ACC112 (cell line): ENCODE data around the gene TWF2.

Experiments
- H2AFZ ChIP-seq: fragments of 200-600 bp; sonication (generic); one replicate; pipeline ENCODE4 v1.6.0; 2017; ENCODE audit warnings: antibody characterized with exemption, low read length; ENCODE audit not compliant: unreplicated experiment
- H3K27ac ChIP-seq: fragments of 200-600 bp; sonication (generic); 2 replicates; pipeline ENCODE4 v1.5.1; 2014; ENCODE audit warnings: low read depth, mild to moderate bottlenecking, antibody characterized with exemption, low read length, moderate library complexity
- H3K27me3 ChIP-seq: fragments of 200-600 bp; sonication (generic); 2 replicates; pipeline ENCODE4 v1.6.1; 2014; ENCODE audit warnings: mild to moderate bottlenecking, antibody characterized with exemption, low read length, moderate library complexity, mixed read lengths; ENCODE audit not compliant: insufficient read depth
- H3K36me3 ChIP-seq: fragments of 200-600 bp; sonication (generic); 2 replicates; pipeline ENCODE4 v1.6.1; 2016; ENCODE audit warnings: mild to moderate bottlenecking, antibody characterized with exemption, low read length, moderate library complexity, mixed read lengths; ENCODE audit not compliant: insufficient read depth
- H3K4me1 ChIP-seq: fragments of 200-600 bp; sonication (generic); one replicate; pipeline ENCODE4 v1.6.1; 2016; ENCODE audit warnings: low read length, mixed read lengths; ENCODE audit not compliant: insufficient read depth, unreplicated experiment, control insufficient read depth
- H3K4me3 ChIP-seq: fragments of 200-600 bp; sonication (generic); 2 replicates; pipeline ENCODE4 v1.5.1; 2014; ENCODE audit warnings: mild to moderate bottlenecking, low read depth, low read length
- H3K79me2 ChIP-seq: fragments of 200-600 bp; sonication (generic); one replicate; pipeline ENCODE4 v1.6.0; 2016; ENCODE audit warnings: low read length; ENCODE audit not compliant: control insufficient read depth, unreplicated experiment, insufficient read depth

TWF2 gene

DNA sequence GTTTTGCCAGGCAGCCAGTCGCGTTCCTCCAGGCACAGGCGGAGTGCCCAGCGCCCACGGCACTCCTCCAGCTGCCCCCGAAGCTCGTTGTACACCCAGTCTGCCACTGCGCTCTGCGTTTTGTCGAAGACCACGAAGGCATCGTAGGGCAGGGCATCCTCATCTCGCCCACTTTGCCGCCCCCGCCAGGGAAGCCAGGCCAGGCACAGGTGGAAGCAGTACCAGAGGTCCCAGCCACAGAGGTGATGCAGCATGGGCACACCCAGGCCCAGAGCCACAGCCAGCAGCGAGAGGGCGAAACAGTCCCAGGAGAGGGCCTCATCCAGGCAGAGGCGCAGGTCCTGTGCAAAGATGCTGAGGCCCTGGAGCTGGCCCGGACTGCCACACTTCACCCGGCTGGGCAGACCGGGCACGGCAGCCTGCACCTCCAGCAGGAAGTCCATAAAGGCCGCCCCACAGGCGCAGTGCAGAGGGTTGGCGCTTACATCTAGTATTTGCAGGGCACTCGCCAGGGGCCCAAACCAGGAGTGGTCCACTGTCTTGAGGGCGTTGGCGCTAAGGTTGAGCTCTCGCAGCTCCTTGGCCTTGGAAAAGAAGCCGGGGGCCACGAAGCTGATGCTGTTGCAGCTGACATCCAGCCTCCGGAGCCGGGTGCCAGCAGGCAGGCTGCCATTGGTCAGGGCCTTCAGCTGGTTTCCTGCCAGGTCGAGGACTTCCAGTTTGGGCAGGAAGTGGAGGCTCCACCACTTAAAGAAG, 17.2 kb downstream of the TWF2 start:
- peaks cover 9% of the 10 kb centered on the region for H3K4me1 ChIP-seq
- H3K27me3 ChIP-seq = no peaks in the 10 kb centered on the region
- no peak overlapping the region for H3K4me3 ChIP-seq
- H3K79me2 ChIP-seq = no peaks in the 10 kb centered on the region
- H3K36me3 ChIP-seq = no peaks in the 10 kb centered on the region
- H2AFZ ChIP-seq = no peak overlapping the region
- H3K27ac ChIP-seq = no peak overlapping the region

GRCh38 chr3:52221141-52221562, 17.8 kb downstream of the TWF2 start:
- Histone ChIP-seq H3K27me3 (no peaks in the 10 kb centered on the region), H3K79me2 (no peaks in the 10 kb centered on the region), H3K4me1 (peaks cover 13% of the 10 kb centered on the region), H3K36me3 (no peaks in the 10 kb centered on the region), H3K27ac (no peak overlapping the region), H2AFZ (no peak overlapping the region), H3K4me3 (no peak overlapping the region)

GRCh38 chr3:52220380-52221026, 18.5 kb downstream of the TWF2 start:
- no peak overlapping the region for H3K27ac ChIP-seq
- no peak overlapping the region for H3K4me3 ChIP-seq
- H3K27me3 ChIP-seq = no peaks in the 10 kb centered on the region
- peaks cover 13% of the 10 kb centered on the region for H3K4me1 ChIP-seq
- H2AFZ ChIP-seq = no peak overlapping the region
- no peaks in the 10 kb centered on the region for H3K79me2 ChIP-seq
- no peaks in the 10 kb centered on the region for H3K36me3 ChIP-seq

DNA sequence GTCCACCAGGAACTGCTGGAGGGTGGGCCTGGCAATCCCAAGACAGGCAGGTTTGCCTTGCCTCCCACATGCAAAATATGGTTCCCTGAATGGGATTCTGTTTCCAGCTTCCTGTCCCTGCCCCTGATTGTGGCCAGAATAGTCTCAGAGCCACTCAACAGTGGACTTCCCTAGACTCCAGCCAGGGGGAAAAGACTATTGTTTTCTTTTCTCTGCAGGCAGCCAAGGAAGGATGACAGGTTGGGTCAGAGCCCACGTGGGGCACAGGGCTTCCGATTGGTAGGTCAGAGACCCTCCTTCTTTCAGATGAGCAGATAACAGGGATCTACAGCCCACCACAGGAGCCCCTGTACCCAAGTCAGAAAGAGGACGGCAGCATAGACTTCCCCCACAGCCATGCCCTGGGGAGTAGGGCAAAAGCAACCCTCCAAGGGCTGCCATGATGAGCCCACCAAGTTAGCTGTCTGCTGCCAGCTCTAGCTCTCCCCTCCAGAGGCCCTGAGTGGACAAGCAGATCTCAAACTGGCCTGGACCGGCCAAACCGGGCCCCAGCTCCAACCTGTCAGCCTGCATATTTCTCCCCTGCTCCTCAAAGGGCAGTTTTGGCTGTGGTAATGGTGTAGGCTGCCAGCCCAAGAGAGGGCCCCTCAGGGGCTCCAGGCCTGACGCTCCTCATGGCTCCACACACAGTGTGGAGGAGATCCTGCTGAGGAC, 19.9 kb downstream of the TWF2 start:
- H3K4me3 ChIP-seq = no peak overlapping the region
- no peak overlapping the region for H2AFZ ChIP-seq
- no peaks in the 10 kb centered on the region for H3K79me2 ChIP-seq
- no peak overlapping the region for H3K27ac ChIP-seq
- no peaks in the 10 kb centered on the region for H3K27me3 ChIP-seq
- H3K4me1 ChIP-seq = peaks cover 13% of the 10 kb centered on the region
- 0 out of 2 replicates have a peak, but pooled peaks cover 5% of the 10 kb centered on the region for H3K36me3 ChIP-seq

GRCh38 chr3:52218454-52218853, 20.5 kb downstream of the TWF2 start:
- Histone ChIP-seq H3K27me3 (no peaks in the 10 kb centered on the region), H3K27ac (no peak overlapping the region), H3K4me3 (no peak overlapping the region), H3K79me2 (no peaks in the 10 kb centered on the region), H2AFZ (no peak overlapping the region), H3K4me1 (peaks cover 13% of the 10 kb centered on the region), H3K36me3 (peaks cover 9% of the 10 kb centered on the region; the same call in 1 of the 2 replicates)

DNA sequence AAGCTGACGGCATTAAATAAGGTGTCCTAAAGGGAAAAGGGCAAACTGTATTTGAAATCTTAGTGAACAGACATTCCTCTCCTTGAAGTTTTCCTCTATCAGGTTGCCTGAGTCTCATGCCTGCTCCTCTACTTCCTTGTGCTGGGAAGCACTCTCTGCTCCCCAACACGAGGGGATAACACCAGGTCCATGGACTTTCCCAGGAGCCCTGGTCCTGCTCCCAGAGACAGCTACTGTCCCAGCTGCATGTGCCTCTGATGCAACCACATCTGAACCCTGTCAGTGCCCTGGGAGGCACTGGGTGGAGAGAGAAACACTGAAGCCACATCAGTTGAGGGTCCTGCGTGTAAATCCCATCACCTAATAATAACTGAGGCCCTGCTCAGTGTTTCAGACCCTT, 20.9 kb downstream of the TWF2 start:
- Histone ChIP-seq H3K27ac (no peak overlapping the region), H3K36me3 (peaks cover 9% of the 10 kb centered on the region; the same call in 1 of the 2 replicates), H3K4me1 (peaks cover 13% of the 10 kb centered on the region), H3K79me2 (no peaks in the 10 kb centered on the region), H2AFZ (no peak overlapping the region), H3K4me3 (no peak overlapping the region), H3K27me3 (no peaks in the 10 kb centered on the region)

DNA sequence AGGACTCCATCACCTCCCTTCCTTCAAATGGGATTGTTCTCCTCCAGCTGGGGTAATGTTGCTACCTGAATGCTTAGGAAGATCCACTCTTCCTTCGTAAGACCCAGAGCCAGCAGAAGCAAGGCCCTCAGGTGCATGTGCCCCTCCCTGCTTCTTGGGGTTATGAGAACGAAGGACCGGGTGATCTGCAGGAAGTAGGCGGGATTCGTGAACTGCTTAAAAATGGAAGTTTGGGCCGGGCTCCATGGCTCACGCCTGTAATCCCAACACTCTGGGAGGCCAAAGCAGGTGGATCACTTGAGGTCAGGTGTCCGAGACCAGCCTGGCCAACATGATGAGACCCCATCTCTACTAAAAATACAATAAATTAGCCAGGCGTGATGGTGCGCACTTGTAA, 21.6 kb downstream of the TWF2 start:
- no peaks in the 10 kb centered on the region for H3K27me3 ChIP-seq
- peak overlapping the region; percentile 45; the same call in 1 of the 2 replicates for H3K27ac ChIP-seq
- no peak overlapping the region for H3K4me3 ChIP-seq
- H3K4me1 ChIP-seq = peaks cover 13% of the 10 kb centered on the region
- H3K79me2 ChIP-seq = no peaks in the 10 kb centered on the region
- no peak overlapping the region for H2AFZ ChIP-seq
- peaks cover 9% of the 10 kb centered on the region; the same call in 1 of the 2 replicates for H3K36me3 ChIP-seq

DNA sequence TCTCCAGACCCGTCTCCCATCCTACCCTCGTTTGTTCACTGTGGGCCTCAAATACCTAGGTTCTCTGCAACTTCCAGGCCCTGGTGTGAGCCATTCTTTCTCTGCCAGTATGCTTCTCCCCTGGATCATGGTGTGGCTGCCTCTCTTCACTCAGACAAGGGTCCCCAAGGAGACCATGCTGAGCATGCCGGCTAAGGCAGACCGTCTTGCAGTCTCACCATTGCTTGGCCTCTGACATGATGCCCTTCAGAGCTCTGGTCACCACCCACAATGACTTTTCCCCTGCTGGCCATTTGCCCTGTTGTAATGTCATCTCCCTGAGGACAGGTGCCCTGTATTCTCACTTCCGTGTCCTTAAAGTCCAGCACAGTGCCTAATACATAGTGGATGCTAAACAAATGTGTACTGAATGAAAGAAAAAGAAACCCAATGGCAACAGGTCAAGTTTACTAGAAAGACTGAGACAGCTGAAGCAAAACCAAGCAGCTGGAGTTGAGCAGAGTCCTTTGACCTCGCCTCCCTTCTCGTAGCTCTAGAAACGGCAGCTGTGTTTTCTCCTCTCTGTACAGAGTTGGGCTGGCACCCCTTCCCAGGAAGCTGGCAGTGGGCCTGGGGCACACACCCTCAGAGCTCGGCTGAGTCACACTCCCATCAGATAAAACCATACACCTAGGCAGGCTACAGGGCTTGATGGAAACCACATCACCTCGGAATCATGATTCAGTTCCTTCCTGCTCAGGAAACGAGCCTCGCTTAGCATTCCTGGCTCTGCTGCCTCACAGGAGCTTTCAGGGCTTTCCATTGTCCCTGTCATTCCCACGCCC, 22.2 kb downstream of the TWF2 start:
- Histone ChIP-seq H3K36me3 (peaks cover 14% of the 10 kb centered on the region; the same call in 1 of the 2 replicates), H3K27ac (peak overlapping the region; percentile 45; the same call in 1 of the 2 replicates)

GRCh38 chr3:52215351-52215750, 23.6 kb downstream of the TWF2 start:
- H3K27ac ChIP-seq = no peak overlapping the region
- no peak overlapping the region for H3K4me3 ChIP-seq
- no peaks in the 10 kb centered on the region for H3K27me3 ChIP-seq
- peaks cover 13% of the 10 kb centered on the region for H3K4me1 ChIP-seq
- no peak overlapping the region for H2AFZ ChIP-seq
- peaks cover 24% of the 10 kb centered on the region; the same call in 1 of the 2 replicates for H3K36me3 ChIP-seq
- no peaks in the 10 kb centered on the region for H3K79me2 ChIP-seq

More for the DNA sequence above, 22.2 kb downstream of the TWF2 start:
- H3K4me3 ChIP-seq = no peak overlapping the region
- no peaks in the 10 kb centered on the region for H3K27me3 ChIP-seq
- H2AFZ ChIP-seq = no peak overlapping the region
- H3K4me1 ChIP-seq = peaks cover 13% of the 10 kb centered on the region
- H3K79me2 ChIP-seq = no peaks in the 10 kb centered on the region

DNA sequence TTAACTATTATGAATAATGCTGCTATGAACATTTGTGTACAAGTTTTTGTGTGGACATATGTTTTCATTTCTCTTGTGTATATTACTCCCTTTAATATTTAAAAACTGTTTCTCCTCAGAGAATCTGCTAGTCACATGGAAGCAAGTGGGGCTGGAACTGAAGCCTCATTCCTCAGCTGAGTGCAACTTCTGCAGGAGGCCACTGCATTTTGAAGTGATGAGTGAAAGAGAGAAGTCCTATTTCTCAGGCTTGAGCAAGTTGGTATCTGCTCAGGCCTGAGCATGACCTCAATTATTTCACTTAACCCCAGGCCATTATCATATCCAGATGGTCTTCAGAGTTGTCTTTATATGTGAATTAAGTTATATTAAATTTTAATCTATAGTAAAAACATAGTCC, 25.1 kb downstream of the TWF2 start:
- peaks cover 13% of the 10 kb centered on the region for H3K4me1 ChIP-seq
- H3K27ac ChIP-seq = no peak overlapping the region
- no peak overlapping the region for H3K4me3 ChIP-seq
- no peak overlapping the region for H2AFZ ChIP-seq
- H3K27me3 ChIP-seq = no peaks in the 10 kb centered on the region
- peaks cover 28% of the 10 kb centered on the region; the same call in 1 of the 2 replicates for H3K36me3 ChIP-seq
- no peaks in the 10 kb centered on the region for H3K79me2 ChIP-seq
